EH (cell line): ENCODE measurements around the gene RAPGEF1.
A peak's percentile ranks its signal among the peaks of the same experiment; 100 is the strongest.

Source experiments
- DNase-seq: peaks from one replicate; pipeline ENCODE4 v3.0.0-alpha.2; 2015; ENCODE audit warnings: low read depth

RAPGEF1 gene

DNA sequence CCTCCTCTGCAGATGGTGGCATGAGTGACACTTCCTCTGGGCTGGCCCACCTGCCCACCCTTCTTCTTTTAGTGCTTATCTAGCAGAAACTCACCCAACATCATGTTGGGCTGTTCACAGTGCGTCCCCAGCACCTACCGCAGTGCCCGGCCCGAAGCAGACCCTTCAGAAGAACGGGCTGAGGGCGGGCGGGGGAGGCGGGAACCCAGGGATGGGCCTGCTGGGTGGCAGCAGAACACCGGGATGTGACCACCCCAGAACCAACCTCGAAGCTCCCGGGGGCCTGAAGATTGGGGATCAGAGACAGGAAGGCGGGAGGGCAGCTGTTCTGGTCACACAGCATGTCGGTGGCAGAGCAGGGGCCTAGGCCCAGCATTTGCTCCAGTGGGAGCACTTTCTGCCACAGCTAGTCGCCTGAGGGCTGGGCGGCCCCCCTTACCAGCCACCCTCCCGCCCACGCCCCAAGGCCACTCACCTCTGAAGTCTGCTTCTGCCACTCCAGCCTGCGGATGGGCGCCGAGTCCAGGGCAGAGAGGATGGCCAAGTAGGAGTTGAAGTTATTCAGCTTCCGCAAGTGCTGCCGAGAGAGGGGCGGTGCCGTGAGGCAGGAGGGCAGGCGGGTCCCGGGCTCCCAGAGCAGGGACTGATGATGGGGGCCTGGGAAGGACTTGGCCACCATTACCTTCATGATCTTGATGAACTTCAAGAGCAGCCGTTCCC, 155.9 kb downstream of the RAPGEF1 start:
- no peak for DNase-seq

DNA sequence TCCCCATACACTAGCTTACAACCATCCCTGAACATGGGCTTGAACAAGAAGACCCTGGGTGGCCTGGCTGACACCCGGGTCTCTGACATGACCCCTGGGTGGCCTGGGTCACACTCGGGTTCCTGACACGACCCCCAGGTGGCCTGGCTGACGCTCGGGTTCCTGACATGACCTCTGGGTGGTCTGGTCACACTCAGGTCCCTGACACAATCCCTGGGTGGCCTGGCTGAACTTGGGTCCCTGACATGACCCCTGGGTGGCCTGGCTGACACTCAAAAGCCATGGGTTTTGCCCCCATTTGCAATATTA, 156.6 kb downstream of the RAPGEF1 start:
- no peak for DNase-seq

DNA sequence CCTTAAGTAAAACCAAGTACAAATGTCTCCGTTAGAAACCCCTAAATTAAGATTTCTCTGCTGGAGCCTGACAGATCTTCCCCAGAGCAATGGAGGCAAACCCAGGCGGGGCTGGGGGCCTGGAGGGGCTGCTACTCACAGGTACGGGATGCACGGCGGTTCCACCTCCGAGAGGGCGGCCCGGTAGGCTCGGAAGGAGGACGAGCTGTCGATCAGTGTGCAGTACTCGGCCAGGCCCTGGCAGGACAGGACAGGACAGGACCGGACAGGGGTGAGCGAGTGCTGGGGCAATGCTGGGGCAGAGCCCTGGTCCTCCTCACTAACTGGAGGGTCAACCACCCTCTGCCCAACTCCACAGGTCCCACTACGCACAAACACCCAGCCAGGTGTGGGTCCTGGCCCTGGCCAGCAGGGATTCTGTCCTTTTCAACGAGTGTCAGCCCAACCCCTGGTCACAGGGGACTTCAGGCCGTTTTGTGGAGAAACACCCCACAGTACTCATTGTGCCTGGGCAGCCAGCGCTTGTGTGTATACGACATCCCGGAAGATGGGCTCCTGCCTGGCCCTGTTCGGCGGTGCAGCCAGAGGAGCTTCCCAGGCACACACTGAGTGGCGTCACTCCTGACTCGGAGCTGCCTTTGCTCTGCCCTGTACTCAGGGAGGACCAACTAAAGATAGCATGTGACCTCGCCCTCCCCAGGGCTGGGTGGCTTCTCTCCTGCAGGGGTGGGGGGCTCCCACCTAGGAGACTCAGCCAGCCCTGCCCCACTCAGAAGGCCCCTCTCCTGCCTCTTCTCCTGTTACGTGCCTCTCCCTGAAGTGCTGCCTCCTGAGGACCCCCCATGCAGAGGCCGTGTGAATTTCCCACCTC, 157.2 kb downstream of the RAPGEF1 start:
- no peak for DNase-seq

GRCh38 chr9:131582056-131582455, 157.8 kb downstream of the RAPGEF1 start:
- DNase-seq = no peak

GRCh38 chr9:131580358-131580757, 159.5 kb downstream of the RAPGEF1 start:
- no peak for DNase-seq

DNA sequence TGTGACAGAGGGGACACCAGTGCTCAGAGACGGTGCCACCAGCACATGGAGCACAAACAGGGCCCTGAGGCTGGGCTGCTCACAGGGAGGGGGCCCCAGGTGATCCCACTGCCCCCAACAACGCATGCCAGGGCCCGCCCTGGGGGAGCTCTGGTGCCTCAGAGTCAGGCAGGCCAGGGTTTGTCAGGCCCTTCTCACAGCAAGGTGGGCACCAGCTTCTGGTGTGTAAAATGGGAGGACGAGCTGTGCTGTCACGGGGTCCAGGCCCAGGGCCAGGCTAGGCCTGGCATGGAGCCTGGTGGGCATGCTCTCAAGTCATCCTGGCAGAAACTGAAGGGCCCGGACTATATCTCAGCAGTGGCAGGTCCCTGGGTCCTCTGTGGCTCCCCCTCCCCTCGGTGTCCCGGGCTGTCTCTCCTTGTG, 160.1 kb downstream of the RAPGEF1 start:
- DNase-seq = no peak

DNA sequence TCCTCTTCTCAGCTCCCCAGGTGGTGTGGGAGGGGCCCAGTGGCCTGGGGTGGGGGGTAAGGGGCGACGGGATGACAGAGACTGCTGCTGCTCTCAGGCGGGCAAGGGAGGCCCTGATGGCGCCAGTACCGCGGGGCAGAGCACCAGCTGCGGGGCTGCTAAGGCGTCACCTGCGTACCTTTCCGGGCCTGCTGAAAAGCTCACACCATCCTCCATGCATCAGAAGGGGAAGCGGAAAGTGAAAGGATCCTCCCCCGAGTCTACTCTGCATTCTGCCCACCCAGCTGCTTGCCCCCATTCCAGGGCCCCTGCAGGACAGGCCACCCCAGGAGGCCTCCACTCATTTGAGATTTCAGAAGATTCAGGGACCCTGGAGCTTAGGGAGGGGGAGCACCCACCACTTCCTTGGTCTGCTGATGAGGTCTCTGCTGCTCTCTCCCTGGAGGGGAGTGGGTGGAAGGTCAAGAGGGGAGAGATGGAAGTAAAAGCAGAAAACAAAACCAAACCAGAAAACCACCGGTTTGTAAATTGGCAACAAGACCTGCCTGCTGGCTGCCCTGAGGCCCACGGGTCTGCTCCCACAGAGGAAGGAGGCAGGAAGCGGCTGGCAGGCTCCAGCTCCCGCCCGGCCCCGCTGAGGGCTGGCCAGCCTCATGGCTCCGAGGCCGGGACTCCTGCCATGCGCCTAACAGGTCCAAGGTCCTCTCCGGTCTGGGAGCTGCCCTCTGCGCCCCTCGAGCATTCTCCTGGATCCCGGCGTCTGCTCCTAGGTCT, 161.0 kb downstream of the RAPGEF1 start:
- no peak for DNase-seq

- no peak for DNase-seq
Measured at GRCh38 chr9:131578021-131578420, 161.9 kb downstream of the RAPGEF1 start.

- no peak for DNase-seq
Measured at GRCh38 chr9:131577005-131578000, 162.6 kb downstream of the RAPGEF1 start.

DNA sequence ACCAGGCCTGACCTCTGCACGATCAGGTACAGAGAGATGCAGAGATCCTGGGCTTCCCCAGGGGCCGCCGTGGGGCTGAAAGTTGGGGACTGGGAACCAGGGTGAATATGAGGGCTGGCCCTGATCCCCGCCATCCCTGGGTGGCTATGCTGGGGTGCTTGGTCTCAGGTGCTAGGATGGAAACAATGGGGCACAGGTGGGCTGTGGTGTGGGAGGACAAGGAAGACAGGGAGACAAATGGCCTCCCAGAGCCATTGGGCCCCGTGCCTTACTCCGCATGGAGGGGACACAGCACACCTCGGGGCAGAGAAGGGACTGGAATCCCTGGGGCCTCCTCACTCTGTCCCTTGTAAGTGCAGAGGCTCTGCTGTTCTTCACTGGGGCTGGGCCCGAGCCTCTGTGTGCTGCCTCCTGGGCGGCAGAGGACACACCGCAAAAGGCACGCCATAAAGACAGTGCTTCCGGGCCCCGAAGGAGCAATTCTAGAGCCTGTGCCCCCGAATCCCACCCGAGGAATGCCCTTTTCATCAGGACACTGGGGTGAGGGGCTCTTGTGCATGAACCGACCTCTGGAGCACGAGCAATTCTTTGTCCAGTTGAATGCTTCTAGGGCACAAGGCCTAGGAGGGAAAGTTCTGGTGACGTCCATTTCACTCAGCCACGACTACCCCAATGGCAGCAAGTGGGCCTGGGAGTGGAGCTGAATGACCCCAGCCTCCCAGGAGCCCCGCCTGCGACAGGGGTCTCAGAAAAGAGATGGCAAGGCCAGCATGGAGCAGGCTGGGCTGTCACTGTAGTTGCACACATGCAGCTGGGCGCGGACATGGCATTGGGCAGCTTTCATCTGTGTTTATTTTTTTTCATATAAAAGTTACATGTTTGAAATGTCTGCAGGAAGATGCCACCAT, 163.7 kb downstream of the RAPGEF1 start:
- DNase-seq = no peak

GRCh38 chr9:131574730-131575640, 164.9 kb downstream of the RAPGEF1 start:
- no peak for DNase-seq

- DNase-seq = no peak
Measured at GRCh38 chr9:131567910-131568309, 172.0 kb downstream of the RAPGEF1 start.

GRCh38 chr9:131566158-131566557, 173.7 kb downstream of the RAPGEF1 start:
- DNase-seq = no peak

DNA sequence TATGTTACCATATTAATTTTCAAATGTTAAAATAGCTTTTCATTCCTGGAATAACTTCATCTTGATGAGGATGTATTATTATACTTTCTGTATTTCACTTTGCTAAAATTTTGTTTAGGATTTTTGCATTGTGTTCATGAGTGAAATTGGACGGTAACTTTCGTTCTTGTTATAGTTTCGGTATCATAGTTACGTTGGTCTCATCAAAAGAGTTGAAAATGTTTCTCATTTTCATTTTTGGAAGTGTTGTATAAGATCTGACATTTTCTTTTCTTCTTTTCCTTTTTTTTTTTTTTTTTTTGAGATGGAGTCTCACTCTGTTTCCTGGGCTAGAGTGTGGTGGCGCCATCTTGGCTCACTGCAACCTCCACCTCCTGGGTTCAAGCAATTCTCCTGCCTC, 174.5 kb downstream of the RAPGEF1 start:
- DNase-seq = no peak

GRCh38 chr9:131562032-131562959, 177.6 kb downstream of the RAPGEF1 start:
- DNase-seq = peak; percentile 36

GRCh38 chr9:131559421-131560000, 180.4 kb downstream of the RAPGEF1 start:
- no peak for DNase-seq

- no peak for DNase-seq
Measured at GRCh38 chr9:131557855-131558548, 181.9 kb downstream of the RAPGEF1 start.
